H1 (cell line): ENCODE results near the gene SELENOS. TPM values are rescaled to one million over a fixed set of nuclear protein-coding genes. Genes with fewer than 3 reads are reported as not detected.

Experiments
- CTCF ChIA-PET: fragments of 300-600 bp; sonication (Branson Sonifier 250); formaldehyde crosslinking; loops from one replicate; lab custom pipeline; 2021; ENCODE audit not compliant: partially characterized antibody; lab: Charles Lee
- POLR2A ChIA-PET: fragments of 300-600 bp; sonication (Branson Sonifier 250); formaldehyde crosslinking; loops from one replicate; lab custom pipeline; 2021; ENCODE audit warnings: inconsistent platforms; ENCODE audit not compliant: partially characterized antibody; lab: Charles Lee
- DNase-seq, 2 experiments: peaks; one replicate each; pipeline versions ENCODE4 v3.0.0 to v3.0.0-alpha.2; 2010 to 2022; ENCODE audit warnings: low spot score in 2 of 2, low read depth in 1 of 2, mixed read lengths in 1 of 2
- FAIRE-seq: peaks from 2 replicates; lab custom pipeline; 2011; peaks lifted over from hg19 to GRCh38; lab: Jason Lieb, UNC
- H2AFZ ChIP-seq: 2 replicates; pipeline ENCODE4 v1.8.1; 2012; ENCODE audit warnings: low read length, inconsistent platforms
- H2AK5ac ChIP-seq: 2 replicates; pipeline ENCODE4 v1.6.1; 2013; ENCODE audit warnings: low read depth, low read length
- H2BK120ac ChIP-seq: replicated peaks from 2 replicates; pipeline ENCODE3; 2013; ENCODE audit warnings: low read depth, low read length, inconsistent platforms
- H2BK12ac ChIP-seq: 2 replicates; pipeline ENCODE4 v1.6.1; 2013; ENCODE audit warnings: low read depth, low read length
- H2BK15ac ChIP-seq: 2 replicates; pipeline ENCODE4 v1.6.1; 2013; ENCODE audit warnings: low read length
- H2BK20ac ChIP-seq: 2 replicates; pipeline ENCODE4 v1.6.1; 2013; ENCODE audit warnings: low read length
- H2BK5ac ChIP-seq: 2 replicates; pipeline ENCODE4 v1.6.1; 2013; ENCODE audit warnings: low read depth, low read length
- H3K14ac ChIP-seq: 2 replicates; pipeline ENCODE4 v1.6.1; 2013; ENCODE audit warnings: inconsistent platforms; ENCODE audit not compliant: insufficient read length
- H3K18ac ChIP-seq: 2 replicates; pipeline ENCODE4 v1.6.1; 2013; ENCODE audit warnings: low read length; ENCODE audit errors: extremely low read depth
- H3K23ac ChIP-seq: 2 replicates; pipeline ENCODE4 v1.6.1; 2013; ENCODE audit warnings: inconsistent platforms; ENCODE audit not compliant: insufficient read length
- H3K23me2 ChIP-seq: 2 replicates; pipeline ENCODE4 v1.6.1; 2013; ENCODE audit warnings: low read depth, low read length
- H3K27ac ChIP-seq: 2 replicates; pipeline ENCODE4 v1.6.1; 2011; ENCODE audit warnings: low read depth, low read length, inconsistent platforms
- H3K27me3 ChIP-seq, 4 experiments: replicated peaks in 1 of 4; 1 replicate in 1 of 4; 2 replicates in 3 of 4; pipeline versions ENCODE4 v1.6.1 to v1.8.1; 2011 to 2013; ENCODE audit warnings: low read length in 3 of 4, mild to moderate bottlenecking in 3 of 4, inconsistent platforms in 2 of 4, mixed read lengths in 2 of 4, moderate library complexity in 1 of 4; ENCODE audit not compliant: control insufficient read depth in 3 of 4, insufficient read depth in 3 of 4; ENCODE audit errors: extremely low read depth in 1 of 4
- H3K36me3 ChIP-seq, 4 experiments: 2 replicates each; pipeline versions ENCODE4 v1.6.1 to v1.8.1; 2011 to 2013; ENCODE audit warnings: mild to moderate bottlenecking in 4 of 4, low read length in 3 of 4, moderate library complexity in 2 of 4, control low read depth in 1 of 4, inconsistent platforms in 1 of 4; ENCODE audit not compliant: insufficient read depth in 4 of 4, control insufficient read depth in 2 of 4
- H3K4ac ChIP-seq: replicated peaks from 2 replicates; pipeline ENCODE3; 2013; ENCODE audit warnings: low read length, low read depth, mixed read lengths, inconsistent platforms; ENCODE audit not compliant: insufficient read length
- H3K4me1 ChIP-seq, 4 experiments: replicated peaks in 1 of 4; 1 replicate in 1 of 4; 2 replicates in 3 of 4; pipeline versions ENCODE4 v1.6.1 to v1.8.1; 2011 to 2013; ENCODE audit warnings: low read length in 3 of 4, inconsistent platforms in 2 of 4, mixed read lengths in 1 of 4; ENCODE audit not compliant: insufficient read depth in 4 of 4, control insufficient read depth in 3 of 4
- H3K4me2 ChIP-seq, 2 experiments: 2 replicates each; pipeline versions ENCODE4 v1.6.1 to v1.8.1; 2011 to 2013; ENCODE audit warnings: low read depth in 2 of 2, low read length in 2 of 2, control low read depth in 1 of 2, inconsistent platforms in 1 of 2, mild to moderate bottlenecking in 1 of 2; ENCODE audit not compliant: insufficient read depth in 1 of 2
- H3K4me3 ChIP-seq, 4 experiments: fragments of 200-600, 300-600 bp in 1 of 4; sonication (generic), shearing (Covaris generic), sonication (Bioruptor Twin) in 1 of 4; 2 replicates each; pipeline versions ENCODE4 v1.5.1 to v1.8.1; 2011 to 2016; ENCODE audit warnings: low read length in 4 of 4, low read depth in 3 of 4, control low read depth in 2 of 4, inconsistent platforms in 2 of 4, mild to moderate bottlenecking in 2 of 4, mixed read lengths in 1 of 4, moderate library complexity in 1 of 4; ENCODE audit not compliant: insufficient read depth in 2 of 4; ENCODE audit errors: extremely low read depth in 1 of 4
- H3K56ac ChIP-seq: replicated peaks from 2 replicates; pipeline ENCODE3; 2013; ENCODE audit warnings: low read depth, mild to moderate bottlenecking, mixed read lengths, low read length, inconsistent platforms; ENCODE audit not compliant: insufficient read length
- H3K79me1 ChIP-seq: 2 replicates; pipeline ENCODE4 v1.6.1; 2013; ENCODE audit warnings: low read depth, low read length, control low read depth
- H3K79me2 ChIP-seq, 2 experiments: 2 replicates each; pipeline versions ENCODE4 v1.6.1 to v1.8.1; 2012 to 2013; ENCODE audit warnings: low read length in 2 of 2, mild to moderate bottlenecking in 2 of 2, inconsistent platforms in 1 of 2; ENCODE audit not compliant: insufficient read depth in 2 of 2, control insufficient read depth in 1 of 2
- H3K9ac ChIP-seq, 4 experiments: replicated peaks in 1 of 4; 1 replicate in 1 of 4; 2 replicates in 3 of 4; pipeline versions ENCODE4 v1.6.1 to v1.8.1; 2011 to 2013; ENCODE audit warnings: low read depth in 3 of 4, low read length in 3 of 4, control low read depth in 2 of 4, mild to moderate bottlenecking in 2 of 4, moderate library complexity in 2 of 4, inconsistent platforms in 1 of 4; ENCODE audit errors: extremely low read depth in 1 of 4
- H3K9me3 ChIP-seq, 2 experiments: 2 replicates each; pipeline versions ENCODE4 v1.6.1 to v1.8.1; 2012 to 2013; ENCODE audit warnings: mild to moderate bottlenecking in 2 of 2, moderate library complexity in 2 of 2, control low read depth in 1 of 2, inconsistent platforms in 1 of 2, low read depth in 1 of 2, low read length in 1 of 2, mixed read lengths in 1 of 2; ENCODE audit not compliant: insufficient read depth in 2 of 2
- H4K20me1 ChIP-seq, 2 experiments: replicated peaks in 1 of 2; 2 replicates each; pipeline versions ENCODE3 to v1.8.1; 2011 to 2013; ENCODE audit warnings: inconsistent platforms in 2 of 2, low read length in 2 of 2, mild to moderate bottlenecking in 1 of 2; ENCODE audit not compliant: insufficient read depth in 2 of 2, control insufficient read depth in 1 of 2
- H4K5ac ChIP-seq: 2 replicates; pipeline ENCODE4 v1.6.1; 2013; ENCODE audit warnings: low read length, low read depth, mixed read lengths, inconsistent platforms; ENCODE audit not compliant: insufficient read length
- H4K8ac ChIP-seq: 2 replicates; pipeline ENCODE4 v1.8.0; 2013; ENCODE audit warnings: mild to moderate bottlenecking, moderate library complexity, low read length, inconsistent platforms; ENCODE audit not compliant: insufficient read depth; ENCODE audit errors: extremely low read depth
- H4K91ac ChIP-seq: replicated peaks from 2 replicates; pipeline ENCODE3; 2013; ENCODE audit warnings: low read length, mixed read lengths, inconsistent platforms; ENCODE audit not compliant: insufficient read length
- HDAC2 ChIP-seq, 2 experiments: fragments of 300-600 bp in 1 of 2; sonication (generic) in 1 of 2; IDR thresholded peaks; 2 replicates each; pipeline ENCODE4 v1.6.1; 2011 to 2012; ENCODE audit warnings: low read depth in 2 of 2, low read length in 2 of 2, mild to moderate bottlenecking in 2 of 2, moderate library complexity in 2 of 2, borderline replicate concordance in 1 of 2, inconsistent platforms in 1 of 2
- SP1 ChIP-seq: IDR thresholded peaks from 2 replicates; pipeline ENCODE4 v1.6.1; 2011; ENCODE audit warnings: low read depth, low read length
- WGBS, 2 experiments: shearing (Covaris generic) in 1 of 2; methylation state at CpG; one replicate each; pipeline versions ENCODE4 v1.1.6 to v1.1.7; 2013 to 2015; ENCODE audit warnings: low lambda C conversion rate in 2 of 2, mixed read lengths in 2 of 2, inconsistent platforms in 1 of 2, low coverage in 1 of 2, missing lambda C conversion rate in 1 of 2; ENCODE audit not compliant: insufficient replicate concordance in 2 of 2, insufficient coverage in 1 of 2, insufficient read length in 1 of 2; ENCODE audit errors: extremely low coverage in 1 of 2, missing lambda C conversion rate in 1 of 2; 5-methylcytosine and 5-hydroxymethylcytosine counted together
- polyA plus RNA-seq, 7 experiments: library from polyadenylated mRNA; depleted of rRNA in 3 of 7; stranded (reverse) in 5 of 7; unstranded in 2 of 7; fragments of >200 nt in 5 of 7; fragments of 200-250 nt in 2 of 7; gene quantifications; 1 replicate in 5 of 7; 2 replicates in 1 of 7; 4 replicates in 1 of 7; pipeline versions ENCODE4 v1.2.1 to v1.2.3, GENCODE V29; 2011 to 2013; ENCODE audit warnings: missing spikeins in 2 of 7, mixed read lengths in 2 of 7
- total RNA-seq: library from RNA; stranded (reverse); fragmentation: NEBNext Ultra II Directional; extraction: Animal tissue kit (Norgen Biotek cat#: 25700); gene quantifications from 2 replicates; pipeline ENCODE4 v1.2.1, GENCODE V29; 2021

The SELENOS gene
- total and polyA plus RNA-seq, 2 of the 8 experiments (the other 6 are each of a cell fraction or from before 2014, with no cell fraction given), result 45.1 to 46.0 TPM

- H2BK20ac ChIP-seq, result no peak overlapping the region
- no peak for FAIRE-seq
- peak overlapping the region in 1 of 2 experiments; percentile 18; a peak in 1 of 4 replicates for H3K4me2 ChIP-seq
- H3K4ac ChIP-seq, result no peak overlapping the region
- no peak overlapping the region for H3K27ac ChIP-seq
- no peak overlapping the region for H2BK15ac ChIP-seq
- no peak overlapping the region for H3K18ac ChIP-seq
- no peak overlapping the region for H3K23ac ChIP-seq
- DNase-seq, result no peak
- no peaks in the 10 kb centered on the region for H3K27me3 ChIP-seq
- H2BK12ac ChIP-seq, result no peak overlapping the region
- peaks cover 7 to 27% (median 16%) of the 10 kb centered on the region in 4 experiments; a peak in 6 of 7 replicates for H3K4me1 ChIP-seq
- H2AK5ac ChIP-seq, result no peak overlapping the region
- H3K14ac ChIP-seq, result no peak overlapping the region
- peaks cover 38 to 44% of the 10 kb centered on the region in 2 experiments for H4K20me1 ChIP-seq
- H2AFZ ChIP-seq, result no peak overlapping the region
- peaks cover 20% of the 10 kb centered on the region for H3K79me1 ChIP-seq
- no peak overlapping the region for H4K91ac ChIP-seq
- ChIA-PET POLR2A (interaction anchor here (0.6 to 2.9 kb wide), 7 partner anchors 8 to 136 kb away, joined by 3 to 18 read pairs (median 3); partner anchors contain the start of gene CHSY1), CTCF (interaction anchor here (0.7 to 3.0 kb wide), 22 partner anchors 10 to 331 kb away, joined by 3 to 21 read pairs (median 4); no protein-coding TSS in a partner anchor)
- no peaks in the 10 kb centered on the region for H3K9me3 ChIP-seq
- H3K56ac ChIP-seq, result no peak overlapping the region
- no peak overlapping the region for H3K4me3 ChIP-seq
- H2BK120ac ChIP-seq, result no peak overlapping the region
- H4K8ac ChIP-seq, result no peak overlapping the region
- TF ChIP-seq HDAC2 (IDR thresholded peaks at IDR 0.05; ENCODE audit: borderline replicate concordance in 1 of 2, low read depth in 2 of 2, low read length in 2 of 2) (no peak), SP1 (no peak)
- H3K9ac ChIP-seq, result no peak overlapping the region
- peaks cover 0 to 3% (median under 1%) of the 10 kb centered on the region in 4 experiments; a peak in 1 of 8 replicates for H3K36me3 ChIP-seq
- 91% methylated on average over 14 of the region's 14 CpGs; no CpG with 5 or more reads in 1 of the 2 experiments for WGBS, 2 experiments
- no peak overlapping the region for H4K5ac ChIP-seq
- no peak overlapping the region for H2BK5ac ChIP-seq
- peaks cover under 1% of the 10 kb centered on the region; the same call in 1 of the 2 replicates for H3K23me2 ChIP-seq
- H3K79me2 ChIP-seq, result peaks cover 56 to 100% of the 10 kb centered on the region in 2 experiments
These were observed 32.2 kb downstream of the SELENOS start for GRCh38 chr15:101244889-101245668.
